Nucleus accumbens (tissue), 56 donors: ENCODE results near the gene MAPK8IP2.
"Not testable (repeated sequence)": the region's sequence is repeated elsewhere in the genome, so short reads cannot be mapped to it uniquely, and the experiment has no call there.

Source experiments
- DNase-seq, 56 donors: peaks; one replicate each; lab custom pipeline; 2025; lab: John Stamatoyannopoulos, UW

Gene MAPK8IP2

DNA sequence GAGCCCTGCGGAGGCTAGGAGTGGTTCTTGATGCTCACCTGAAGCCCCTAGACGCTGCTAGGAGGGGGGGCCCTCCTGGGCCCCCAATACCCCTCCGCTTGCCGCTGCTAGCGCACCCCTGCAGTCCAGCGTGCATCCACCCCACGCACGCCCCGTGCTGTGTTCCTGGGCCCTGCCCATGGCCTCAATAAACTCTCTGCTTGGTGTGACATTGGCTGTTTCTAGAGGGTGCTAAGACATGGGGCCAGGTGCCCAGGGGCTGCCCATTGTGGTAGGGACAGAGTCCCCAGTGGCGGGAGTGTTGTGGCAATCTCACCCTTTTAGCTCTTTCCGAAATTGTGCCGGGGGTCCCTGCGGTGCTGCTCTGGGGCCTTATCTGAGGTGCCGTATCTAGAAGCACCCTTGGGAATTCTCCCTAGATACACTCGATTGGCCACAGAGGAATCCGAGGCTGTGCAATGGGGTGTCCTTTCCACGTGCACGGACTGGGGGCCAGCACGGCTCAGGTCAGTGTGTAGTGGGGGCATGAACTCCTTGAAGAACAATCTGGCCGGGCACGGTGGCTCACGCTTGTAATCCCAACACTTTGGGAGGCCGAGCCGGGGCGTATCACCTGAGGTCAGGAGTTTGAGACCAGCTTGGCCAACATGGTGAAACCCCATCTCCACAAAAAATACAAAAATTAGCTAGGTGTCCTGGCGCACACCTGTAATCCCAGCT is 10.9 kb downstream of the MAPK8IP2 start:
- DNase-seq: no peak

DNA sequence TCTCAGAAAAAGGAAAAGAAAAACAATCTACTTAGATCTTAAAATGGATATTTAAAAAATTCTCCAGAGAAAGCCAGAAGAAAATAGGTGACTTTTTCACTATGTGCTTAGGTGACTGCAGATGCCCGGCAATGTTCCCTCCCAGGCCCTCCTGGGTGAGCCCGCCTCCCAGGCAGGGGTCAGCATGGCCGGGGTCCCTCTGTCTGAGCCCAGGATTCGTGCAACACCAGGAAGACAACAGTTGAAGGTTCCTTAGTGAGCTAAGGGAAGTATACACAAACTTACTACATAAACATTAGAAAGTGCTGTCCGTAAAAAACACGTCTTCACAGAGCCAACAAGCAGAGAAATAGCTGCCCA is 11.6 kb downstream of the MAPK8IP2 start:
- no peak for DNase-seq

- peak in 6 of 56 donors; percentile 9 to 49 (median 38) for DNase-seq
These were observed 12.1 kb downstream of the MAPK8IP2 start for GRCh38 chr22:50612528-50613221.

DNA sequence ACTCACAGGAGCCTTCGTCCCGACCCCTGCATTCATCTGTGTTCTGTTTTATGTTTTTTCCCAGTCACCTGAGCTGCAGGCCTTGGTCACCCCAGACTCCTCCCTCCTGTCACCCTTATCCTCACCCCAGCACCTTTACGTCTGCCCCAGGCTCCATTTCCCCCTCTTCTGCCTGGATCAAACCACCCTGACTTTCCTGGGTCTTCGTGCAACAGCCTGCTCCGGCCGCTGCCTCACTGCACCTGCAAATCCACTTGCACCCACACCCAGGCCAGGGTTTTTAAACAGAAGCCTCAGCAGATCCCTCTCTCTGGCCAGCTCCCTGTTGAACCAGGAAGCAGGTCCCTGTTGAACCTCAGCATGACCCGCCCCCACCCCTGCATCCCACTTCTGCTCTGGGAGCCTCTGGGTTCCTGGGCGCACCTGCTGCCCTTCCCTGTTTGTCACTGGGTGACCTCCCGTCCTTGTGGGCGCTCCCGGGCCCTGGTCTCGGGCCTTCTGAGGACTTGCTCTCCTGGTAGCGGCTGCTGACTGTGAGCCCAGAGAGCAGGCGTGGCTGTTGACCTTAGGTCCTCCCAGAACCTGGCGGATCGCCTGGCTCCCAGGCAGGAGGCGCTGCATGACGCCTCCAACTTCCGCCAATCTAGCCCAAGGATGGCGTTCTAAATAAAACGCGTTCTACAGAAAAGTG is 12.8 kb downstream of the MAPK8IP2 start:
- no peak for DNase-seq

- not testable (repeated sequence) for DNase-seq
These were observed 13.7 kb downstream of the MAPK8IP2 start for GRCh38 chr22:50614296-50614695.

DNA sequence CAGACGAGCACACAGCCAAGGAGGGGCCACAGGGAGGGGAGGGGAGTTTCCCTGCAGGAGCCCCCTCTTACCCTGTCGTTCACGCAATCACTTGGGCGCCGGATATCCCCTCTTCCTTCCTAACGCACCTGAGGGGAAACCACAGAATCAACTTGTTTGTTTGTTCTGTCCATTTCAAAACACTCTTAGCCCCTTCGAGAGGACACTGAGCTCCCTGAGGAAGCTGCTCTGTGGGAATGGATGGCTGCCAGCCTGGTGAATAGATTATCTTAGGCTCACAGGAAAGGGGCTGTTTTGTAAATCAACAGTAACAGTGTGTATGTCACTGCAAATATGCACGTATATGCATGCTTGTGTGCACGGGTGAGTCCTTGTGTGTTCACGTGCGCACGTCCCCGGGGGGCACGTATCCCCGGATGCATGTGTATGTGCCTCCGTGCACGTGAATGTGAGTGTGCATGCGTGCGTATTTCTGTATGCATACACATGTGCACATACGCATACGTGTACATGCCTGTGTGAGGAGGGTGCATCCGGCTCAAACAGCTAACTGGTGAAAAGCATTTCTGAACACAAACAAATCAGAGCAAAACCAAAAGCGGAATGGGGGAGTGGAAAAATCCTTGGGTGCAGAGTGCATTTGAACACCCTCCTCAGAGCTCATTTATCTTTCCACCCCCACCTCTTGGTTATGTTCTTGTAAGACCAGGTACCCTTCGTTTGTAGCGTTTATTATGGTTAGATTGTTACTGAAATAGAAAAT is 20.2 kb downstream of the MAPK8IP2 start:
- peak in 35 of 56 donors; percentile 16 to 76 (median 47) for DNase-seq

- DNase-seq: peak in 8 of 56 donors; percentile 8 to 54 (median 28)
These were observed 20.8 kb downstream of the MAPK8IP2 start for GRCh38 chr22:50621356-50621880.

GRCh38 chr22:50621948-50622722 is 21.5 kb downstream of the MAPK8IP2 start:
- no peak for DNase-seq

GRCh38 chr22:50622723-50623327 is 22.2 kb downstream of the MAPK8IP2 start:
- DNase-seq: no peak

DNA sequence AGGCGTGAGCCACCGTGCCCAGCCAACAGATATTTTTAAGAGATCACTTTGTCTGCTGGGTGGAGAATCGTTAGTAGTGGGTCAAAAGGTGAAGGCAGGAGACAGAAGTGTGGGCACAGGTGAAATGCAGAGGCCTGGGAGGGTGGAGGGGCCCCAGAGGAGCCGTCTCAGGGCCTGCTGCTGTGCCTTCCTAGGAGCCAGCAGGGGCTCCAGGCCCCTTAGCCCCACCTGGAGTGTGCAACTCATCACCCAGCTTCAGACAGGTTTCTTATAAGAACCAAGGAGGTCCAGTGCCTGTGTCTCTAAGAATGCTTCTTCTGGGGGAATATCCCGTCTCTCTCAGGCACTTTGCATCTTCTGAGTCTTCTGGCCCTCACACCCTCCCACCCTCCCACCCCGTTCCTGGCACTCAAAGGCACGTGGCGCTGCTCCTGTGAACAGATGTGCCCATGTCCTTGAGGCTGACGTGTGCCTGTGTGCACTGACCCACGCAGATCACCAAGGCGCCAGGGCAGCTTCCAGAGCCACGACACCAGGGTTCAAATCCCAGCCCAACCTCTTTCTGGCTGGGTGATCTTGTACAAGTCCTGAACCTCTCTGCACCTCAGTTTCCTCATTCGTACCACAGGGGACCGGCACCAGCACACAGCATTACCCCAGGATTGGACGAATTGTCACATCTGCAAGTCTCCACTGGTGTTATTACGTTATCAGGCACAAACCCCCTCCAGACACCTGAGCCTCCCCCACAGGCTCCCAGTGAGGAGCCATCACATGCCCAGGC is 23.9 kb downstream of the MAPK8IP2 start:
- DNase-seq: no peak

DNA sequence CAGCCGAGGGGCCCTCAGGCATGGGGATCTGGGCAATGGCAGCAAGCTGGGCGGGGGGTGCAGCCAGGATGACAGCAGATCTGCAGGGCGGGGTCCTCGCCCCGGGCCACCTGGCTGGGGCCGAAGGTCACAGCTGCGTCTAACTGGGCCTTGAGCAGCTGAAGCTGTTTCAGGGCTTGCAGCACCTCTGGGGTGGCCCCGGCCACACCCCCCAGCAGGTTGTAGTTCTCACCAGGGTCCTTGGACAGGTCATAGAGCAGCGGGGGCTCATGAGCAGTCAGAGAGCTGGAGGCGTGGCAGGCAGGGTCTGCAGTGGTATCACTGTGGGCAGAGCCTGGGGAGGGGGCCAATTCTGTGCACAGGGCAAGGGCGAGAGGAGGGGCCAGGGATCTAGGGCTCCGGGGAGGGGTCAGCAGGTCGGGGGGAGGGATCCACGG is 24.6 kb downstream of the MAPK8IP2 start:
- DNase-seq: no peak

- no peak for DNase-seq
These were observed 25.1 kb downstream of the MAPK8IP2 start for GRCh38 chr22:50625568-50626313.

DNA sequence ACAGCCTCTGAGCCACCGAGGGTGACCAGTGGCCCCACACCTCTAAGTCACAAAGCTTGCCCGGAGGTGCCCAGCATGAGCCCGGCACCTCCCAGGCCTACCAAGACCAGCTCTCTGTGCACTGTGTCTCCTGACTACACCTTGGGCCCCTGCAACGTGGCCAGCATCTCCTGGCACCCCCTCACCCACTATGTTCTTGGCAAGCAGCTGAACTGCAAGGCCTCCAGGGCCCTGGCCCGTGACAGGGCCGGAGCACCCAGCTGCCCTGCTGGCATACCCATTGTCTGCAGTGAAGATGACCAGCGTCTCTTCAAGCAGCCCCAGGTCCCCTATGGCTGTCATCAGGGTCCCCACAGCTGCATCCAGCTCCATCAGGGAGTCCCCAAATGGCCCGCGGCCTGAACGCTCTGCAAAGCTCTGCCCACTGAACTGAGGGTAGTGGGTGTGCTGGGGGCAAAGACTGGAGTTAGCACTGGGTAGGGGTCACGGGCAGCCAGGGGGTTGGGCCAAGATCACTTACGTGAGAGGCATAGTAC is 25.8 kb downstream of the MAPK8IP2 start:
- no peak for DNase-seq

- DNase-seq: no peak
These were observed 26.5 kb downstream of the MAPK8IP2 start for GRCh38 chr22:50626850-50627641.

DNA sequence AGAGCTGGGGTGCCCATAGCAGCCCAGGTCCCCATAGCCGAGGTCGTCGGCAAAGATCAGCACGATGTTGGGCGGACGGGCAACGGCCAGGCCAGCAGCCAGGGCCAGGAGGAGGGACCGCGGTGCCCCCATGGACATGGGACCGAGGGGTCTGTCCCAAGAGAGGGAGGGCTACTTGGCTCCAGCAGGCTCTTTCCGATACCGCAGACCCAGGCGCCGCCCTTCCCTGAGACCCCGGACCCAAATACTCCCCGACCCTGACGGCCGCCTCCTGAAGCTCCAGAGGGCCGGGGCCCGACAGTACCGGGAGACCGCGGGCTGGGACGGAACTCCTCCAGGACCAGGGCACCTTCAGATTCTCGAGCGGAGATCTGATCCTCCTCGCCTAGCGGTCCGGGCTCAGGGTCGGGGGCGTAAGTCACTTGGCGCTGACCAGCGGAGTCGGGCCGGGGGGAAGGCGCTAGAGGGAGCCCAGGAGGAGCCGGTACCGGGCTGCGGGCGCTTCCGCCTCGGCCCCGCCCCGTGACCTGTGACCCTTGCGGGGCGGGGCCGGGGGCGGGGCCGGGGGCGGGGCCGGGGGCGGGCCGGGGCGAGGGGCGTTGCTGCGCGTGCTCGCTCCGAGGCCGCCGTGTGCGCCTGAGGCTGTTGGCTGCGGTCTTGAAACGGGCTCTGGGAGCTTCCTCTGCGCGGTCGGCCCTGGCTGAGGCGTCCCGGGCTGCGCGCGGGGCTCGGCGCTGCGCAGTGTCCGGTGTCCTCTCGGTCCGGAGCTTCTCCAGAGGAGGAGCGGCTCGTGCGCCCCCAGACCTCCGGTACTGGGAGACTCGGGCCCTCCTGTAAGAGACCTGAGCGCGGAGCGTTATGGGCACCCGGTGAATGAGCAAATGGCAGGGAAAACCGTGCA is 27.3 kb downstream of the MAPK8IP2 start, which contains the start of gene ARSA:
Gene ARSA, minus strand, starts transcription at position 511 of the 901 bp plus-strand sequence. Its CDS starts 373 bp downstream, at position 138.
- DNase-seq: peak in 52 of 56 donors; percentile 42 to 92 (median 76)
